LNCaP clone FGC (cell line): Measurements from ENCODE around the gene MOSPD3.
A peak's percentile ranks its signal among the peaks of the same experiment; 100 is the strongest.

Experiments
- DNase-seq: peaks from one replicate; pipeline ENCODE4 v3.0.0-alpha.2; 2011; ENCODE audit warnings: low read depth
- H3K4me3 ChIP-seq: 2 replicates; pipeline ENCODE4 v1.5.1; 2011; ENCODE audit warnings: mild to moderate bottlenecking, low read depth, low read length, control low read depth
- TF ChIP-seq, protein P1 (sequence below): IDR thresholded peaks from 2 replicates; pipeline ENCODE4 v1.5.1; 2012; ENCODE audit warnings: mild to moderate bottlenecking; ENCODE audit not compliant: control insufficient read depth, insufficient read depth; ENCODE audit errors: extremely low read depth

Gene MOSPD3

GRCh38 chr7:100620804-100621203 lies 8.5 kb downstream of the MOSPD3 start:
- TF ChIP-seq, protein P1, sequence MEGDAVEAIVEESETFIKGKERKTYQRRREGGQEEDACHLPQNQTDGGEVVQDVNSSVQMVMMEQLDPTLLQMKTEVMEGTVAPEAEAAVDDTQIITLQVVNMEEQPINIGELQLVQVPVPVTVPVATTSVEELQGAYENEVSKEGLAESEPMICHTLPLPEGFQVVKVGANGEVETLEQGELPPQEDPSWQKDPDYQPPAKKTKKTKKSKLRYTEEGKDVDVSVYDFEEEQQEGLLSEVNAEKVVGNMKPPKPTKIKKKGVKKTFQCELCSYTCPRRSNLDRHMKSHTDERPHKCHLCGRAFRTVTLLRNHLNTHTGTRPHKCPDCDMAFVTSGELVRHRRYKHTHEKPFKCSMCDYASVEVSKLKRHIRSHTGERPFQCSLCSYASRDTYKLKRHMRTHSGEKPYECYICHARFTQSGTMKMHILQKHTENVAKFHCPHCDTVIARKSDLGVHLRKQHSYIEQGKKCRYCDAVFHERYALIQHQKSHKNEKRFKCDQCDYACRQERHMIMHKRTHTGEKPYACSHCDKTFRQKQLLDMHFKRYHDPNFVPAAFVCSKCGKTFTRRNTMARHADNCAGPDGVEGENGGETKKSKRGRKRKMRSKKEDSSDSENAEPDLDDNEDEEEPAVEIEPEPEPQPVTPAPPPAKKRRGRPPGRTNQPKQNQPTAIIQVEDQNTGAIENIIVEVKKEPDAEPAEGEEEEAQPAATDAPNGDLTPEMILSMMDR = no peak
- no peak overlapping the region for H3K4me3 ChIP-seq
- DNase-seq = no peak

DNA sequence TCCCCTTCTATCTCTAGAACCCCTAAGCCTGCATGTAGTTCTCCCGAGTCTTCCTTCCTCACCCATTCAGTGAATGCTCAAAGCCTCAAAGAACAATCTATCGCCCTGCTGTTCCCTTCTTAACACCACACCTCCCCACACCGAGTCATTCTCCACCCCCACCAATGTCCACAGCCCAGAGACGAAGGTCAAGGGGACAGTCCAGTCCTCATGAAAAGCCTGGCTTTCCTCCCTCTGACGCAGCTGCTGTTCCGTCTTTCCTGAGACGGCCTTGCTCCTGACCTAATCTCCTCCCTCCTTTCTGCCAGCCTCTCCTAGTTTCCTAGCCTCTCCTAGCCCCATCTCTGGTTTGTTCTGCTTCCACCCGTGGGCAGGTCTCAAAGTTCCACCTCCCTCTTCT lies 9.2 kb downstream of the MOSPD3 start:
- DNase-seq = no peak
- H3K4me3 ChIP-seq = no peak overlapping the region
- TF ChIP-seq, protein P1 = no peak

GRCh38 chr7:100623951-100624824 lies 11.8 kb downstream of the MOSPD3 start:
- DNase-seq = no peak
- H3K4me3 ChIP-seq = no peak overlapping the region
- TF ChIP-seq, protein P1 = no peak

GRCh38 chr7:100626055-100626454 lies 13.7 kb downstream of the MOSPD3 start:
- DNase-seq = no peak
- H3K4me3 ChIP-seq = peak overlapping the region; percentile 70
- TF ChIP-seq, protein P1 = no peak

DNA sequence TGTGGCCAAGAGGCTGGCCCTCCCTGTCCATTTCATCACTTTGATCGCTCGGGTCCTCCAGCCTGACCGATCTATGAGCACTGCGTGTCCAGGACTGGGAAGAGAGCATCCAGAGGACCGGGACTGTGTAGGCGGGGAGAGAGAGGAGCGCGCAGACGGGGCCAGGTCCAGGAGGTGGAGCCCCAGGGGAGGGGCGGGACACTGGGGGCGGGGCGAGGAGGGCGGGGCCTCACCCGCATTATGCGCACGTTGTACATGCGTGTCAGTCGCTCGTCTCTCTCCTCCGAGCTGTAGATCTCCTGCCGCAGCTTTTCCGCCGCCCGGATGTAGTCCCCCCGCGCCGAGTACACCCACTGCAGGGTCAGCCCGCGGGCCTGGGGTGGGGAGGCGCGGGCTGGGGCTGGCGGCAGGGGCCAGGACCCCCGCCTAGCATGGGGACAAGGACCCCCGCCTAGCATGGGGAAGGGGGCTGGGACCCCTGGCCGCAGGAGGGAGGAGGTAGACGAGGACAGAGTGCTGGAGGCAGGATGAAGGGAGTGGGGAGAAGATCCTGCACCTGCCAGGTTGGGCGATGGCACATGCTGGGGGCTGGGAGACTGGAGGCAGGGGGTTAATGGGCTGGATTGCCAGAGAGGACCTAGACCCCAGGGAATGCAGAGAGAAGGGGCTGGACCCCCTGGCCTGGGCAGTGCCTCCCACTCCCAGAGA lies 14.3 kb downstream of the MOSPD3 start:
- peak; percentile 53 for DNase-seq
- TF ChIP-seq, protein P1 = no peak
- H3K4me3 ChIP-seq = peak overlapping the region; percentile 70

DNA sequence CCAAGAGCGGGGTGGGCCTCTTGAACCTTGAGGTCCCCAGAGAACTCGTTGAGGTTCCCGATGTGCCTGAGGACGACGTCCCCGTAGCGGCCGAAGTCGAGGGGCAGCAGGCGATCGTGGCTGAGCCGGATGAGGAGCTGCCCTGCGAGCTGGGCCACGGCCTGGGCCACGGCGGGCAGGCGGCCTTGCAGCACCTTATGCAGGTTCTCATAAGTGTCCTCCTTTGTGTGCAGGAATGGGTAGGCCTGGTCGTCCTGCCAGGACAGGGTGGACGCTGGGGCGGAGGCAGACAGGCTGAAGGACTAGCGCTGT lies 14.9 kb downstream of the MOSPD3 start:
- peak overlapping the region; percentile 70 for H3K4me3 ChIP-seq
- TF ChIP-seq, protein P1 = no peak
- DNase-seq = no peak
